LoVo (cell line): ENCODE results near the gene RAB29.
A peak's percentile ranks its signal among the peaks of the same experiment; 100 is the strongest.

ENCODE experiments used
- DNase-seq: peaks from one replicate; pipeline ENCODE4 v3.0.0-alpha.2; 2016; ENCODE audit warnings: low spot score

Gene RAB29

GRCh38 chr1:205763980-205764379 lies 11.3 kb downstream of the RAB29 start:
- DNase-seq: no peak

GRCh38 chr1:205760606-205761005 lies 14.7 kb downstream of the RAB29 start:
- no peak for DNase-seq

- DNase-seq: no peak
Observed at GRCh38 chr1:205756552-205756951, 18.7 kb downstream of the RAB29 start.

GRCh38 chr1:205754857-205755256 lies 20.4 kb downstream of the RAB29 start:
- DNase-seq: no peak

- DNase-seq: peak; percentile 24
Observed at GRCh38 chr1:205751036-205751651, 24.1 kb downstream of the RAB29 start.

GRCh38 chr1:205750138-205751035 lies 24.9 kb downstream of the RAB29 start, which contains the start of gene NUCKS1:
NUCKS1 (minus strand) TSS chr1:205750182; CDS start chr1:205749973, 209 bp downstream.
- DNase-seq: peak; percentile 96

GRCh38 chr1:205749234-205750137 lies 25.8 kb downstream of the RAB29 start:
- peak; percentile 83 for DNase-seq

- DNase-seq: no peak
Observed at GRCh38 chr1:205748403-205749233, 26.7 kb downstream of the RAB29 start.

- DNase-seq: no peak
Observed at GRCh38 chr1:205746757-205747412, 28.4 kb downstream of the RAB29 start.

- DNase-seq: no peak
Observed at GRCh38 chr1:205744403-205744802, 30.9 kb downstream of the RAB29 start.

GRCh38 chr1:205743977-205744376 lies 31.3 kb downstream of the RAB29 start:
- no peak for DNase-seq

GRCh38 chr1:205741681-205742080 lies 33.6 kb downstream of the RAB29 start:
- DNase-seq: no peak

GRCh38 chr1:205739348-205740160 lies 35.7 kb downstream of the RAB29 start:
- DNase-seq: no peak

GRCh38 chr1:205735218-205735617 lies 40.1 kb downstream of the RAB29 start:
- no peak for DNase-seq

- no peak for DNase-seq
Observed at GRCh38 chr1:205733438-205734175, 41.7 kb downstream of the RAB29 start.

GRCh38 chr1:205729945-205730610 lies 45.2 kb downstream of the RAB29 start:
- no peak for DNase-seq

GRCh38 chr1:205726619-205727125 lies 48.6 kb downstream of the RAB29 start:
- DNase-seq: no peak

GRCh38 chr1:205725514-205725913 lies 49.8 kb downstream of the RAB29 start:
- DNase-seq: no peak
